OCI-LY7 (cell line): ENCODE results near the gene DCST2. TPM values are rescaled to one million over a fixed set of nuclear protein-coding genes. Genes with fewer than 3 reads are reported as not detected.
A peak's percentile ranks its signal among the peaks of the same experiment; 100 is the strongest.

Experiments used
- BruUV-seq: library from RNA; stranded (reverse); fragments of 400-500 nt; replicated peaks from 2 replicates; lab custom pipeline; 2021; lab: Mats Ljungman, UMichigan
- CTCF ChIA-PET: fragments of 300-600 bp; sonication (Branson Sonifier 250); formaldehyde crosslinking; loops from one replicate; lab custom pipeline; 2022; ENCODE audit warnings: antibody characterized with exemption; ENCODE audit not compliant: unreplicated experiment; lab: Charles Lee
- POLR2A ChIA-PET: fragments of 300-600 bp; sonication (Branson Sonifier 250); formaldehyde crosslinking; loops from one replicate; lab custom pipeline; 2022; ENCODE audit warnings: antibody characterized with exemption; lab: Charles Lee
- DNase-seq: peaks from one replicate; pipeline ENCODE4 v3.0.0-alpha.2; 2015; ENCODE audit warnings: low spot score
- H2AFZ ChIP-seq: fragments of 200-600 bp; sonication (generic), shearing (Covaris generic); 2 replicates; pipeline ENCODE4 v1.6.1; 2014; ENCODE audit warnings: mild to moderate bottlenecking, antibody characterized with exemption, low read length, moderate library complexity
- H3K27ac ChIP-seq: fragments of 200-600 bp; sonication (generic); 2 replicates; pipeline ENCODE4 v1.5.1; 2014; ENCODE audit warnings: mixed run types, low read depth, mild to moderate bottlenecking, moderate library complexity, low read length, inconsistent platforms; ENCODE audit not compliant: poor library complexity, severe bottlenecking
- H3K36me3 ChIP-seq: fragments of 200-600 bp; sonication (generic); 2 replicates; pipeline ENCODE4 v1.6.1; 2014; ENCODE audit warnings: mild to moderate bottlenecking, antibody characterized with exemption, low read length, moderate library complexity, mixed read lengths; ENCODE audit not compliant: insufficient read depth
- H3K4me1 ChIP-seq: fragments of 200-600 bp; sonication (generic); 2 replicates; pipeline ENCODE4 v1.5.1; 2014; ENCODE audit warnings: mild to moderate bottlenecking, low read length; ENCODE audit not compliant: insufficient read depth, poor library complexity, severe bottlenecking
- H3K4me2 ChIP-seq: fragments of 200-600 bp; sonication (generic); 2 replicates; pipeline ENCODE4 v1.6.1; 2014; ENCODE audit warnings: mild to moderate bottlenecking, low read length
- H3K4me3 ChIP-seq: fragments of 200-600 bp; sonication (generic); 2 replicates; pipeline ENCODE4 v1.5.1; 2014; ENCODE audit warnings: mild to moderate bottlenecking, low read depth, low read length; ENCODE audit not compliant: poor library complexity, severe bottlenecking
- H3K79me2 ChIP-seq: fragments of 200-600 bp; sonication (generic); 2 replicates; pipeline ENCODE4 v1.6.1; 2016; ENCODE audit warnings: low read depth, mild to moderate bottlenecking, low read length, moderate library complexity, mixed read lengths; ENCODE audit not compliant: insufficient read depth
- H3K9me2 ChIP-seq: fragments of 200-600 bp; sonication (generic); 2 replicates; pipeline ENCODE4 v1.6.1; 2016; ENCODE audit warnings: mild to moderate bottlenecking, low read length, mixed read lengths; ENCODE audit not compliant: insufficient read depth
- H3K9me3 ChIP-seq: fragments of 200-600 bp; sonication (generic); 2 replicates; pipeline ENCODE4 v1.6.1; 2014; ENCODE audit warnings: mild to moderate bottlenecking, mixed run types, low read length, mixed read lengths
- H4K20me1 ChIP-seq: fragments of 200-600 bp; sonication (generic); 2 replicates; pipeline ENCODE4 v1.6.1; 2014; ENCODE audit warnings: mild to moderate bottlenecking, antibody characterized with exemption, low read length, moderate library complexity, mixed read lengths; ENCODE audit not compliant: insufficient read depth
- CTCF ChIP-seq: fragments of 200-600 bp; sonication (generic); conservative IDR thresholded peaks from 2 replicates; pipeline ENCODE4 v1.5.1; 2014; ENCODE audit warnings: mild to moderate bottlenecking, antibody characterized with exemption, low read length, moderate library complexity, mixed read lengths
- EZH2phosphoT487 ChIP-seq: fragments of 200-600 bp; sonication (generic); IDR thresholded peaks from 2 replicates; pipeline ENCODE4 v1.6.1; 2018; ENCODE audit warnings: low read depth, borderline replicate concordance, mild to moderate bottlenecking, mixed run types, antibody characterized with exemption, low read length, moderate library complexity, mixed read lengths
- intact Hi-C: fragments of 100-400 bp; cut with micrococcal nuclease; formaldehyde crosslinking; loops from one replicate; pipeline ENCODE4 v1.10.0; 2022; ENCODE audit not compliant: unreplicated experiment
- total RNA-seq, 2 experiments: library from RNA; depleted of rRNA in 1 of 2; stranded (reverse); fragments of >200 nt in 1 of 2; shearing (Covaris generic) in 1 of 2; gene quantifications; 2 replicates each; pipeline ENCODE4 v1.2.3, GENCODE V29; 2014 to 2022

Gene DCST2
- total RNA-seq, 2 experiments from 2014 or later: 0.85 to 2.0 TPM

GRCh38 chr1:155000726-155001424 is 32.7 kb downstream of the DCST2 start:
- TF ChIP-seq CTCF: peak; percentile 20; the same call in 1 of the 2 replicates
- no peak for TF ChIP-seq EZH2phosphoT487
- Histone ChIP-seq H3K9me2 (no peaks in the 10 kb centered on the region), H3K27ac (peak overlapping the region; percentile 92), H4K20me1 (no peaks in the 10 kb centered on the region), H3K4me2 (peak overlapping the region; percentile 94), H3K9me3 (no peaks in the 10 kb centered on the region), H3K4me3 (peak overlapping the region; percentile 71), H3K79me2 (peaks cover 10% of the 10 kb centered on the region; the same call in 1 of the 2 replicates), H3K36me3 (no peaks in the 10 kb centered on the region), H2AFZ (peak overlapping the region; percentile 79), H3K4me1 (peaks cover 59% of the 10 kb centered on the region)
- BruUV-seq: no TSS peak
- intact Hi-C loops: loop anchor here (1.0 to 5.0 kb wide), 3 partner anchors 50 to 139 kb away; partner anchors contain the start of genes ADAM15 and EFNA4
- POLR2A ChIA-PET: interaction anchor here (0.6 to 1.9 kb wide), 3 partner anchors 18 to 51 kb away, joined by 3 to 6 read pairs (median 4); partner anchors contain the start of genes FLAD1 and PBXIP1
- CTCF ChIA-PET: interaction anchor here (1.7 kb wide), 1 partner anchor 16 kb away, joined by 5 read pairs; no protein-coding TSS in a partner anchor
- peak; percentile 93 for DNase-seq

- no TSS peak for BruUV-seq
- POLR2A ChIA-PET: interaction anchor here (1.2 to 1.9 kb wide), 2 partner anchors 18 to 23 kb away, joined by 3 to 6 read pairs; partner anchors contain the start of gene FLAD1
- peak overlapping the region; percentile 28; the same call in 1 of the 2 replicates for H2AFZ ChIP-seq
- CTCF ChIA-PET: no interaction called here
- H3K9me2 ChIP-seq: no peaks in the 10 kb centered on the region
- intact Hi-C loops: loop anchor here (2.0 to 5.0 kb wide), 2 partner anchors 62 to 138 kb away; partner anchors contain the start of gene EFNA4
- peak overlapping the region; percentile 71 for H3K4me3 ChIP-seq
- H3K4me2 ChIP-seq: peak overlapping the region; percentile 94
- H3K36me3 ChIP-seq: no peaks in the 10 kb centered on the region
- TF ChIP-seq CTCF (no peak), EZH2phosphoT487 (no peak)
- H3K79me2 ChIP-seq: peaks cover 10% of the 10 kb centered on the region; the same call in 1 of the 2 replicates
- peaks cover 55% of the 10 kb centered on the region for H3K4me1 ChIP-seq
- DNase-seq: no peak
- H3K9me3 ChIP-seq: no peaks in the 10 kb centered on the region
- no peaks in the 10 kb centered on the region for H4K20me1 ChIP-seq
- peak overlapping the region; percentile 92 for H3K27ac ChIP-seq
These were observed 33.2 kb downstream of the DCST2 start for GRCh38 chr1:155000411-155000725.
